Measurements from ENCODE around the gene COL5A1. TPM values are rescaled to one million over a fixed set of nuclear protein-coding genes. Genes with fewer than 3 reads are reported as not detected.

Gene COL5A1
- total RNA-seq, 2 donors from 2014 or later: 127 to 129 TPM

- Histone ChIP-seq H3K4me3 (no peak overlapping the region), H3K36me3 (peaks cover 11% of the 10 kb centered on the region), H3K4me1 (ENCODE audit: control insufficient read depth in 1 of 2, low read depth in 2 of 2) (peaks cover 0 to 32% of the 10 kb centered on the region in 2 donors), H3K27ac (no peak overlapping the region), H3K9me3 (no peaks in the 10 kb centered on the region), H3K27me3 (replicated peaks; ENCODE audit: insufficient read depth) (no peaks in the 10 kb centered on the region)
- no peak for ATAC-seq (ENCODE audit: insufficient number of reproducible peaks, low FRiP score, low read depth)
- TF ChIP-seq CTCF (IDR thresholded peaks at IDR 0.05): no peak
- no peak for DNase-seq (ENCODE audit: low spot score)
Measured at GRCh38 chr9:134691695-134692572, 50.3 kb downstream of the COL5A1 start.

GRCh38 chr9:134692573-134692860 lies 50.9 kb downstream of the COL5A1 start:
- H3K9me3 ChIP-seq: no peaks in the 10 kb centered on the region
- H3K27me3 ChIP-seq (replicated peaks; ENCODE audit: insufficient read depth): no peaks in the 10 kb centered on the region
- DNase-seq (ENCODE audit: low spot score) (no peak), ATAC-seq (ENCODE audit: insufficient number of reproducible peaks, low FRiP score, low read depth) (no peak)
- no peak overlapping the region for H3K27ac ChIP-seq
- peaks cover 0 to 30% of the 10 kb centered on the region in 2 donors for H3K4me1 ChIP-seq (ENCODE audit: control insufficient read depth in 1 of 2, low read depth in 2 of 2)
- peaks cover 11% of the 10 kb centered on the region for H3K36me3 ChIP-seq
- no peak overlapping the region for H3K4me3 ChIP-seq
- no peak for TF ChIP-seq CTCF (IDR thresholded peaks at IDR 0.05)

GRCh38 chr9:134693011-134693410 lies 51.4 kb downstream of the COL5A1 start:
- ATAC-seq (ENCODE audit: insufficient number of reproducible peaks, low FRiP score, low read depth) (no peak), DNase-seq (ENCODE audit: low spot score) (no peak)
- Histone ChIP-seq H3K9me3 (no peaks in the 10 kb centered on the region), H3K27ac (no peak overlapping the region), H3K36me3 (peaks cover 11% of the 10 kb centered on the region), H3K4me1 (ENCODE audit: control insufficient read depth in 1 of 2, low read depth in 2 of 2) (peaks cover 0 to 25% of the 10 kb centered on the region in 2 donors), H3K4me3 (no peak overlapping the region), H3K27me3 (replicated peaks; ENCODE audit: insufficient read depth) (no peaks in the 10 kb centered on the region)
- TF ChIP-seq CTCF (IDR thresholded peaks at IDR 0.05): no peak

- DNase-seq (ENCODE audit: low spot score) (no peak), ATAC-seq (ENCODE audit: insufficient number of reproducible peaks, low FRiP score, low read depth) (no peak)
- H3K36me3 ChIP-seq: peaks cover 11% of the 10 kb centered on the region
- peaks cover 0 to 25% of the 10 kb centered on the region in 2 donors for H3K4me1 ChIP-seq (ENCODE audit: control insufficient read depth in 1 of 2, low read depth in 2 of 2)
- H3K27me3 ChIP-seq (replicated peaks; ENCODE audit: insufficient read depth): no peaks in the 10 kb centered on the region
- TF ChIP-seq CTCF (IDR thresholded peaks at IDR 0.05): no peak
- H3K4me3 ChIP-seq: no peak overlapping the region
- no peaks in the 10 kb centered on the region for H3K9me3 ChIP-seq
- no peak overlapping the region for H3K27ac ChIP-seq
Measured at GRCh38 chr9:134693641-134694367, 52.2 kb downstream of the COL5A1 start.

GRCh38 chr9:134694368-134694665 lies 52.7 kb downstream of the COL5A1 start:
- Histone ChIP-seq H3K27ac (no peak overlapping the region), H3K4me1 (ENCODE audit: control insufficient read depth in 1 of 2, low read depth in 2 of 2) (peaks cover 0 to 21% of the 10 kb centered on the region in 2 donors), H3K4me3 (no peak overlapping the region), H3K27me3 (replicated peaks; ENCODE audit: insufficient read depth) (no peaks in the 10 kb centered on the region), H3K9me3 (no peaks in the 10 kb centered on the region), H3K36me3 (peaks cover 11% of the 10 kb centered on the region)
- DNase-seq (ENCODE audit: low spot score) (no peak), ATAC-seq (ENCODE audit: insufficient number of reproducible peaks, low FRiP score, low read depth) (no peak)
- TF ChIP-seq CTCF (IDR thresholded peaks at IDR 0.05): no peak
